HepG2 (cell line): ENCODE results near the gene PRR12. TPM values are rescaled to one million over a fixed set of nuclear protein-coding genes. Genes with fewer than 3 reads are reported as not detected.

Source experiments
- HMG20A ChIP-seq: IDR thresholded peaks from 2 replicates; pipeline ENCODE4 v1.6.1; 2016; ENCODE audit warnings: borderline replicate concordance
- JDP2 ChIP-seq: sonication (generic); formaldehyde crosslinking; IDR thresholded peaks from 2 replicates; pipeline ENCODE4 v1.8.1; 2022; ENCODE audit warnings: missing genetic modification reagents, borderline replicate concordance
- JUND ChIP-seq: sonication (generic); formaldehyde crosslinking; IDR thresholded peaks from 2 replicates; pipeline ENCODE4 v1.8.0; 2022; ENCODE audit warnings: mild to moderate bottlenecking, missing genetic modification reagents
- KDM5A ChIP-seq: fragments of 200-600 bp; sonication (generic); IDR thresholded peaks from 2 replicates; pipeline ENCODE4 v1.7.0; 2018; ENCODE audit warnings: antibody characterized with exemption, mild to moderate bottlenecking, low read length, borderline replicate concordance
- KLF11 ChIP-seq: IDR thresholded peaks from 2 replicates; pipeline ENCODE4 v1.6.1; 2016; ENCODE audit warnings: missing compliant biosample characterization
- NONO ChIP-seq, 2 experiments: fragments of 450-650 bp in 1 of 2; sonication (generic) in 1 of 2; formaldehyde crosslinking in 1 of 2; IDR thresholded peaks in 1 of 2; conservative IDR thresholded peaks in 1 of 2; 2 replicates each; pipeline versions ENCODE4 v1.6.1 to v1.8.0; 2017 to 2022; ENCODE audit warnings: mild to moderate bottlenecking in 1 of 2, missing genetic modification reagents in 1 of 2, moderate library complexity in 1 of 2
- SATB2 ChIP-seq: sonication (generic); formaldehyde crosslinking; IDR thresholded peaks from 2 replicates; pipeline ENCODE4 v1.5.0; 2020; ENCODE audit warnings: missing genetic modification reagents
- SRSF9 ChIP-seq: fragments of 200-400 bp; formaldehyde crosslinking; IDR thresholded peaks from 2 replicates; pipeline ENCODE4 v1.6.1; 2018; ENCODE audit warnings: borderline replicate concordance, mild to moderate bottlenecking, low read depth, low read length; ENCODE audit not compliant: insufficient read depth, poor library complexity, severe bottlenecking
- USF2 ChIP-seq, 2 experiments: sonication (generic) in 1 of 2; formaldehyde crosslinking in 1 of 2; IDR thresholded peaks; 2 replicates each; pipeline versions ENCODE4 v1.5.1 to v1.6.1; 2011 to 2020; ENCODE audit warnings: borderline replicate concordance in 1 of 2, low read depth in 1 of 2, low read length in 1 of 2, mild to moderate bottlenecking in 1 of 2, missing genetic modification reagents in 1 of 2, moderate library complexity in 1 of 2
- ZNF503 ChIP-seq: sonication (generic); formaldehyde crosslinking; IDR thresholded peaks from 2 replicates; pipeline ENCODE4 v1.4.0; 2020; ENCODE audit warnings: missing genetic modification reagents
- polyA plus RNA-seq, 8 experiments: library from polyadenylated mRNA; depleted of rRNA in 3 of 8; stranded (reverse) in 7 of 8; unstranded in 1 of 8; fragments of >200 nt; fragmentation: Illumina TruSeq in 4 of 8; extraction: Trizol in 4 of 8; gene quantifications; 2 replicates each; pipeline versions ENCODE4 v1.2.1 to v1.2.3, GENCODE V29; 2011 to 2016; ENCODE audit warnings: low read depth in 4 of 8, missing spikeins in 1 of 8, mixed read lengths in 1 of 8; ENCODE audit not compliant: insufficient read depth in 1 of 8
- total RNA-seq, 5 experiments: library from RNA; depleted of rRNA; stranded (reverse); fragments of >200 nt; fragmentation: Illumina TruSeq; extraction: Trizol; gene quantifications; 2 replicates each; pipeline ENCODE4 v1.2.3, GENCODE V29; 2016; ENCODE audit warnings: low read depth in 1 of 5
- TF ChIP-seq, protein P1 (sequence below): sonication (generic); formaldehyde crosslinking; IDR thresholded peaks from 2 replicates; pipeline ENCODE4 v1.8.0; 2022; ENCODE audit warnings: mild to moderate bottlenecking, missing genetic modification reagents, moderate library complexity
- TF ChIP-seq, protein P2 (sequence below): sonication (generic); formaldehyde crosslinking; IDR thresholded peaks from 2 replicates; pipeline ENCODE4 v1.4.0; 2020; ENCODE audit warnings: missing genetic modification reagents
- TF ChIP-seq, protein P3 (sequence below): sonication (generic); formaldehyde crosslinking; IDR thresholded peaks from 2 replicates; pipeline ENCODE4 v1.8.0; 2022; ENCODE audit warnings: mild to moderate bottlenecking, missing genetic modification reagents; ENCODE audit not compliant: insufficient replicate concordance

PRR12 gene
- total and polyA plus RNA-seq, 2 of the 13 experiments (the other 11 are each of a cell fraction or from before 2014, with no cell fraction given) = 0.62 to 1.5 TPM

DNA sequence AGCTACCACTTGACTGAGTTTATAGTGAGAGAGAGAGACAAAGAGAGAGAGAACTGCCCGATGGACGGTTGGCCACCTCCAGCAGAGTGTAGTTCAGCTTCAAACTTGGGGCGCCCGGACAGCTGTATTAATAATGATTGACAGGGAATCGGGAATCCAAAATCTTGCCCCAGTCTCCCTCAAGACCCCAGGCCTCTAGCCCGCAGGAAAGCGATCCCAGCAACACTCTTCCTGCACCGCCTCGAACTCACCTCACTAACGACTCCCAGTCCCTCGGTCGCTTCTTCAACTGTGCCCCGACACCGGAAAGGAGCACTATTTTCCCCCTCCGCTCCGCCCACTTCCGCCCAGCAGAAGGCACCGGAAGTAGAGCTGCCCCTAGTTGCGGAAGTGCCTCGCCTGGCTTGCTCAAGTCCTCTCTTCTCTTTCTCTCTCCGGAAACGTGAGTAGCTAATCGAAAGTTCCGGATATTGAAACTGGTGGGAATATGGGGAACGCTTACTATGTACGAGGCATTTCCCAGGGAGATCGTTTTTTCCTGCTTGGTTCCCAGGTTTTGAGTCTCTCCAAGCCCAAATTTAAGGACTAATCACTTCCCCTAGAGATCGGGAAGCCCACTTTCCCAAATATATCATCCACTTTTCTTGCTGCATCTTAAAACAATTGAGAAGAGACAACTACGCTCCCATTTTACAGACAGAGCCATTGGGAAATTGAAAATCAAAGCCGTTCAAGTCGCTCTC, 10.5 kb upstream of the PRR12 start, which contains the start of gene NOSIP (continued):
- TF ChIP-seq, protein P1, sequence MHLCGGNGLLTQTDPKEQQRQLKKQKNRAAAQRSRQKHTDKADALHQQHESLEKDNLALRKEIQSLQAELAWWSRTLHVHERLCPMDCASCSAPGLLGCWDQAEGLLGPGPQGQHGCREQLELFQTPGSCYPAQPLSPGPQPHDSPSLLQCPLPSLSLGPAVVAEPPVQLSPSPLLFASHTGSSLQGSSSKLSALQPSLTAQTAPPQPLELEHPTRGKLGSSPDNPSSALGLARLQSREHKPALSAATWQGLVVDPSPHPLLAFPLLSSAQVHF (CRISPR knock-in tag) = no peak
- TF ChIP-seq USF2 (IDR thresholded peaks at IDR 0.05; ENCODE audit: low read depth, low read length) = no peak
- TF ChIP-seq USF2 (CRISPR knock-in tag; IDR thresholded peaks at IDR 0.05; ENCODE audit: borderline replicate concordance) = no peak
- no peak for TF ChIP-seq JDP2
- TF ChIP-seq ZNF503 (CRISPR knock-in tag) = 0 out of 2 replicates have a peak, but pooled peaks have one; percentile 32
- TF ChIP-seq JUND = 0 out of 2 replicates have a peak, but pooled peaks have one; percentile 28
- TF ChIP-seq KDM5A = peak; percentile 90
- TF ChIP-seq SATB2 (CRISPR knock-in tag) = 0 out of 2 replicates have a peak, but pooled peaks have one; percentile 50
- no peak for TF ChIP-seq NONO (IDR thresholded peaks at IDR 0.05)
- peak; percentile 81 for TF ChIP-seq NONO (CRISPR knock-in tag; conservative IDR thresholded peaks at IDR 0.05)
- peak; percentile 73; the same call in 1 of the 2 replicates for TF ChIP-seq KLF11 (CRISPR knock-in tag)
- TF ChIP-seq SRSF9 = no peak
- TF ChIP-seq, protein P2, sequence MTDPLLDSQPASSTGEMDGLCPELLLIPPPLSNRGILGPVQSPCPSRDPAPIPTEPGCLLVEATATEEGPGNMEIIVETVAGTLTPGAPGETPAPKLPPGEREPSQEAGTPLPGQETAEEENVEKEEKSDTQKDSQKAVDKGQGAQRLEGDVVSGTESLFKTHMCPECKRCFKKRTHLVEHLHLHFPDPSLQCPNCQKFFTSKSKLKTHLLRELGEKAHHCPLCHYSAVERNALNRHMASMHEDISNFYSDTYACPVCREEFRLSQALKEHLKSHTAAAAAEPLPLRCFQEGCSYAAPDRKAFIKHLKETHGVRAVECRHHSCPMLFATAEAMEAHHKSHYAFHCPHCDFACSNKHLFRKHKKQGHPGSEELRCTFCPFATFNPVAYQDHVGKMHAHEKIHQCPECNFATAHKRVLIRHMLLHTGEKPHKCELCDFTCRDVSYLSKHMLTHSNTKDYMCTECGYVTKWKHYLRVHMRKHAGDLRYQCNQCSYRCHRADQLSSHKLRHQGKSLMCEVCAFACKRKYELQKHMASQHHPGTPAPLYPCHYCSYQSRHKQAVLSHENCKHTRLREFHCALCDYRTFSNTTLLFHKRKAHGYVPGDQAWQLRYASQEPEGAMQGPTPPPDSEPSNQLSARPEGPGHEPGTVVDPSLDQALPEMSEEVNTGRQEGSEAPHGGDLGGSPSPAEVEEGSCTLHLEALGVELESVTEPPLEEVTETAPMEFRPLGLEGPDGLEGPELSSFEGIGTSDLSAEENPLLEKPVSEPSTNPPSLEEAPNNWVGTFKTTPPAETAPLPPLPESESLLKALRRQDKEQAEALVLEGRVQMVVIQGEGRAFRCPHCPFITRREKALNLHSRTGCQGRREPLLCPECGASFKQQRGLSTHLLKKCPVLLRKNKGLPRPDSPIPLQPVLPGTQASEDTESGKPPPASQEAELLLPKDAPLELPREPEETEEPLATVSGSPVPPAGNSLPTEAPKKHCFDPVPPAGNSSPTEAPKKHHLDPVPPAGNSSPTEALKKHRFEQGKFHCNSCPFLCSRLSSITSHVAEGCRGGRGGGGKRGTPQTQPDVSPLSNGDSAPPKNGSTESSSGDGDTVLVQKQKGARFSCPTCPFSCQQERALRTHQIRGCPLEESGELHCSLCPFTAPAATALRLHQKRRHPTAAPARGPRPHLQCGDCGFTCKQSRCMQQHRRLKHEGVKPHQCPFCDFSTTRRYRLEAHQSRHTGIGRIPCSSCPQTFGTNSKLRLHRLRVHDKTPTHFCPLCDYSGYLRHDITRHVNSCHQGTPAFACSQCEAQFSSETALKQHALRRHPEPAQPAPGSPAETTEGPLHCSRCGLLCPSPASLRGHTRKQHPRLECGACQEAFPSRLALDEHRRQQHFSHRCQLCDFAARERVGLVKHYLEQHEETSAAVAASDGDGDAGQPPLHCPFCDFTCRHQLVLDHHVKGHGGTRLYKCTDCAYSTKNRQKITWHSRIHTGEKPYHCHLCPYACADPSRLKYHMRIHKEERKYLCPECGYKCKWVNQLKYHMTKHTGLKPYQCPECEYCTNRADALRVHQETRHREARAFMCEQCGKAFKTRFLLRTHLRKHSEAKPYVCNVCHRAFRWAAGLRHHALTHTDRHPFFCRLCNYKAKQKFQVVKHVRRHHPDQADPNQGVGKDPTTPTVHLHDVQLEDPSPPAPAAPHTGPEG (CRISPR knock-in tag) = peak; percentile 38; the same call in 1 of the 2 replicates
- TF ChIP-seq, protein P3, sequence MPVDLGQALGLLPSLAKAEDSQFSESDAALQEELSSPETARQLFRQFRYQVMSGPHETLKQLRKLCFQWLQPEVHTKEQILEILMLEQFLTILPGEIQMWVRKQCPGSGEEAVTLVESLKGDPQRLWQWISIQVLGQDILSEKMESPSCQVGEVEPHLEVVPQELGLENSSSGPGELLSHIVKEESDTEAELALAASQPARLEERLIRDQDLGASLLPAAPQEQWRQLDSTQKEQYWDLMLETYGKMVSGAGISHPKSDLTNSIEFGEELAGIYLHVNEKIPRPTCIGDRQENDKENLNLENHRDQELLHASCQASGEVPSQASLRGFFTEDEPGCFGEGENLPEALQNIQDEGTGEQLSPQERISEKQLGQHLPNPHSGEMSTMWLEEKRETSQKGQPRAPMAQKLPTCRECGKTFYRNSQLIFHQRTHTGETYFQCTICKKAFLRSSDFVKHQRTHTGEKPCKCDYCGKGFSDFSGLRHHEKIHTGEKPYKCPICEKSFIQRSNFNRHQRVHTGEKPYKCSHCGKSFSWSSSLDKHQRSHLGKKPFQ (CRISPR knock-in tag) = peak; percentile 53
- TF ChIP-seq HMG20A = no peak
